Stomach (tissue), 9 donors: ENCODE measurements around the gene FCER1G. TPM values are rescaled to one million over a fixed set of nuclear protein-coding genes. Genes with fewer than 3 reads are reported as not detected.

Experiments used
- DNase-seq, 2 donors: peaks; one replicate each; pipeline versions ENCODE4 v3.0.0 to v3.0.0-alpha.2; 2013 to 2019
- H3K27ac ChIP-seq, 5 donors: fragments of 200-600 bp in 4 of 5; sonication (generic) in 4 of 5; one replicate each; pipeline ENCODE4 v1.5.1; 2013 to 2019; ENCODE audit warnings: mild to moderate bottlenecking in 1 of 5, moderate library complexity in 1 of 5
- H3K27me3 ChIP-seq, 3 donors: fragments of 200-600 bp; sonication (generic); one replicate each; pipeline ENCODE4 v1.5.1; 2017 to 2019; ENCODE audit warnings: mixed run types in 1 of 3
- H3K36me3 ChIP-seq, 4 donors: fragments of 200-600 bp; sonication (generic); 1 replicate in 3 of 4; 2 replicates in 1 of 4; pipeline ENCODE4 v1.5.1; 2016 to 2019
- H3K4me1 ChIP-seq, 4 donors: fragments of 200-600 bp; sonication (generic); one replicate each; pipeline ENCODE4 v1.5.1; 2016 to 2019
- H3K4me3 ChIP-seq, 4 donors: fragments of 200-600 bp; sonication (generic) in 3 of 4; one replicate each; pipeline ENCODE4 v1.5.1; 2016 to 2019; ENCODE audit warnings: mild to moderate bottlenecking in 1 of 4
- H3K9me3 ChIP-seq, 4 donors: fragments of 200-600 bp; sonication (generic); one replicate each; pipeline ENCODE4 v1.5.1; 2016 to 2019
- EP300 ChIP-seq: sonication (generic); formaldehyde crosslinking; IDR thresholded peaks from one replicate; pipeline ENCODE4 v1.6.1; 2017; ENCODE audit warnings: antibody characterized with exemption
- POLR2A ChIP-seq, 4 donors: fragments of 450-650 bp; IDR thresholded peaks; one replicate each; pipeline ENCODE4 v1.6.1; 2016; ENCODE audit warnings: antibody characterized with exemption in 4 of 4, control low read depth in 2 of 4, mild to moderate bottlenecking in 1 of 4, moderate library complexity in 1 of 4
- POLR2AphosphoS5 ChIP-seq, 3 donors: sonication (generic); formaldehyde crosslinking; IDR thresholded peaks; one replicate each; pipeline ENCODE4 v1.6.1; 2016; ENCODE audit warnings: antibody characterized with exemption in 3 of 3
- WGBS, 5 donors: extraction: QIAGEN DNeasy Blood & Tissue Kit in 3 of 5; methylation state at CpG; one replicate each; pipeline versions ENCODE4 v1.1.5 to v1.1.7; 2013 to 2018; 5-methylcytosine and 5-hydroxymethylcytosine counted together
- intact Hi-C: fragments of 100-400 bp; cut with DNase I; formaldehyde crosslinking; loops from one replicate; pipeline ENCODE4 v1.15.1; 2023; ENCODE audit warnings: low total_unique reads
- polyA plus RNA-seq, 3 donors: library from polyadenylated mRNA; stranded (reverse); fragments of 200-250 nt; gene quantifications; one replicate each; pipeline ENCODE4 v1.2.3, GENCODE V29; 2013
- total RNA-seq, 5 donors: library from RNA; depleted of rRNA; stranded (reverse); fragments of >200 nt; gene quantifications; one replicate each; pipeline versions ENCODE4 v1.1.0 to v1.2.3, GENCODE V29; 2014 to 2016
- TF ChIP-seq, protein P1 (sequence below), 7 experiments: fragments of 450-650 bp in 4 of 7; fragments of 200-600 bp in 3 of 7; sonication (generic) in 3 of 7; IDR thresholded peaks; one replicate each; pipeline ENCODE4 v1.5.1; 2016 to 2019; ENCODE audit warnings: antibody characterized with exemption in 7 of 7, control low read depth in 2 of 7, mild to moderate bottlenecking in 1 of 7
- donor health status: healthy with polysubstance abuse.
- donor health status: Bipolar disorder and iron deficiency.
- donor health status: healthy.

The FCER1G gene
- total and polyA plus RNA-seq, 8 donors, result 1.4 to 101 (median 27.0) TPM; not detected in 1

DNA sequence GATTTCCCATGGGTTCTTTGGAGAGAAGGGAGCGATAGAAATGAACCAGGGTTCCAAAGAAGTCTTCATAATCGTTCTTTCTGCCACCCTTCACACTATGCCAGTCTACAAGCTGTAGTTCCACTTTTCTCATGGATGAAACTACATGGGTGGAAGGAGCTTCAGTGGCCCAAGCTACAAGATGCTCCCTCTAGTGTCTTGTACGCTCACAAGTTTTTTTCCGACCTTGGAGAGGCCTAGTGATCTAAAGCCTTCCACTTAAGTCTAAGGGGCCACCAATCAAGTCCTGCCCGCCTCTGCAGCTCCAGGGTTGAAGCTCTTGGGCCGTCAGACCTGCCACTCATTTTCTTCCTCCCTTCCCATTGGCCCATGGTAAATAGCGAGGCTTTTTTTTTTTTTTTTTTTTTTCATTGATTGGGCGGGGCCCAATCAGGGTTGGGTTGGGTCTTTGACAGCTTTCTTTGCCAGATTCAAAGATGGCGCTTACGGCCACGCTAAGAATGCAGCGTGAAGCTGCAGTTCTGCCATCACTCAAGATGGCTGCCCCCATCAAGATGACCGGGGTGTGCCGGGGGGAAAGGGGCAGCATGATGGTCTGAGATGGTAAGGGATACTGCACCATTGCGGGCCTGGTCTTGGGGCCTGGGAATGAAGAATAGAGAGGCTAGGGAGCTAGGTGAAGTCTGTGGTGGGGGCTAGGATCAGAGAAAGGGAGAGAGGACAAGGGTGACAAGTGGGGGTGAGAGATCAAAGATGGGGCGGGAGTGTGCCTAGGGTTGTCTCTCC is 10.6 kb downstream of the FCER1G start, which contains the start of gene TOMM40L:
TSS of gene TOMM40L (plus strand) at position 527 of the 786 bp plus-strand sequence. CDS start 430 bp downstream, outside the sequence.
- Histone ChIP-seq H3K9me3 (no peaks in the 10 kb centered on the region), H3K36me3 (peaks cover 20 to 33% (median 27%) of the 10 kb centered on the region in 4 donors), H3K4me1 (peaks cover 16 to 42% (median 29%) of the 10 kb centered on the region in 4 donors), H3K4me3 (peak within 1 kb of the TSS; percentile 65 to 83 (median 78)), H3K27ac (peak within 1 kb of the TSS; percentile 52 to 84 (median 79)), H3K27me3 (no peaks in the 10 kb centered on the region)
- 8 to 10% (median 8%) methylated on average over 16 of the region's 16 CpGs for WGBS, 5 donors
- peak; percentile 84 to 98 for DNase-seq
- intact Hi-C loops, result loop anchor here (5.0 kb wide), 1 partner anchor 157 kb away; no protein-coding TSS in a partner anchor
- TF ChIP-seq, protein P1, sequence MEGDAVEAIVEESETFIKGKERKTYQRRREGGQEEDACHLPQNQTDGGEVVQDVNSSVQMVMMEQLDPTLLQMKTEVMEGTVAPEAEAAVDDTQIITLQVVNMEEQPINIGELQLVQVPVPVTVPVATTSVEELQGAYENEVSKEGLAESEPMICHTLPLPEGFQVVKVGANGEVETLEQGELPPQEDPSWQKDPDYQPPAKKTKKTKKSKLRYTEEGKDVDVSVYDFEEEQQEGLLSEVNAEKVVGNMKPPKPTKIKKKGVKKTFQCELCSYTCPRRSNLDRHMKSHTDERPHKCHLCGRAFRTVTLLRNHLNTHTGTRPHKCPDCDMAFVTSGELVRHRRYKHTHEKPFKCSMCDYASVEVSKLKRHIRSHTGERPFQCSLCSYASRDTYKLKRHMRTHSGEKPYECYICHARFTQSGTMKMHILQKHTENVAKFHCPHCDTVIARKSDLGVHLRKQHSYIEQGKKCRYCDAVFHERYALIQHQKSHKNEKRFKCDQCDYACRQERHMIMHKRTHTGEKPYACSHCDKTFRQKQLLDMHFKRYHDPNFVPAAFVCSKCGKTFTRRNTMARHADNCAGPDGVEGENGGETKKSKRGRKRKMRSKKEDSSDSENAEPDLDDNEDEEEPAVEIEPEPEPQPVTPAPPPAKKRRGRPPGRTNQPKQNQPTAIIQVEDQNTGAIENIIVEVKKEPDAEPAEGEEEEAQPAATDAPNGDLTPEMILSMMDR (IDR thresholded peaks at IDR 0.05), result peak in 4 of 7 experiments; percentile 18 to 49 (median 35)
- TF ChIP-seq POLR2AphosphoS5 (IDR thresholded peaks at IDR 0.05), result peak in 1 of 3 donors; percentile 79
- TF ChIP-seq POLR2A (IDR thresholded peaks at IDR 0.05), result no peak

DNA sequence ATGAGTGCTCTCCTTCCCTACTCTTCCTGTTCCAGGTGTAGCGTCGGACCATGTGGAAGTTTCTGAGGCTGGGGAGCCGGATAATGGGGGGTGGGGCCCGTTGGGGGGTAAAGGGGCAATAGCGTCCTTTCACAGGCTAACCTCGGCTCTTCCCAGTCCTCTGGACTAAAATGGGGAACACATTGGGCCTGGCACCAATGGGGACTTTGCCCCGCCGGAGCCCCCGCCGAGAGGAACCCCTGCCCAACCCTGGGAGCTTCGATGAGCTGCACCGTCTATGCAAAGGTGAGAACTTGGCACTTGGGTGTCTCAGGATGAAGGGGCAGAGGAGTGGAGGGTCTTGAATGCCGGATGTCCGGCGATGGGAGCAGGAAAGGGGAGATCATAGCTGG is 11.2 kb downstream of the FCER1G start:
- TF ChIP-seq, protein P1 (IDR thresholded peaks at IDR 0.05), result no peak
- TF ChIP-seq POLR2AphosphoS5 (IDR thresholded peaks at IDR 0.05) (no peak), POLR2A (IDR thresholded peaks at IDR 0.05) (no peak), EP300 (no peak)
- no peaks in the 10 kb centered on the region for H3K9me3 ChIP-seq
- WGBS, 5 donors, result 6 to 13% (median 9%) methylated on average over 14 to 15 of the region's 15 CpGs
- no peak for DNase-seq
- H3K27ac ChIP-seq, result peak overlapping the region in 4 of 5 donors; percentile 75 to 84 (median 80)
- H3K4me3 ChIP-seq, result peak overlapping the region; percentile 65 to 83 (median 78)
- peaks cover 20 to 37% (median 29%) of the 10 kb centered on the region in 4 donors for H3K36me3 ChIP-seq
- no peaks in the 10 kb centered on the region for H3K27me3 ChIP-seq
- peaks cover 16 to 42% (median 29%) of the 10 kb centered on the region in 4 donors for H3K4me1 ChIP-seq
- intact Hi-C loops, result loop anchor here (5.0 kb wide), 1 partner anchor 156 kb away; no protein-coding TSS in a partner anchor

DNA sequence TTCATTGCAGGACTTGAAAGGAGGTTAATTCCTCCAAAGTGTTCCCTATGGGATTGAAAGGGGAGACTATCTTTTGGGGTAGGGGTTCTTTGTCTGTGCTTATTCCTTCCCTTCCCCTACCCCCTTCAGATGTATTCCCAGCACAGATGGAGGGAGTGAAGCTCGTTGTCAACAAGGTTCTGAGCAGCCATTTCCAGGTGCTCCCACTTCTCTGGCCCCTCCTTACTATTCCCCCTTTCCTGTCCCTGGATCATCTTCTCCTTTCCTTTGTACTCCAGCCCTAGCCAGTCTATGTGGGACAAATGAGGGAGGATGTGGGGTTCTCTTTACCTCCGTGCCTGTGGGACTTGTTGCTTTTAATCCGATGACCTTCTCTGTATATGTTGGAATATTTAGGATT is 11.7 kb downstream of the FCER1G start:
- H3K27ac ChIP-seq, result peak overlapping the region in 4 of 5 donors; percentile 15 to 84 (median 80)
- H3K27me3 ChIP-seq, result no peaks in the 10 kb centered on the region
- H3K4me3 ChIP-seq, result peak overlapping the region; percentile 65 to 83 (median 78)
- TF ChIP-seq POLR2A (IDR thresholded peaks at IDR 0.05) (no peak), POLR2AphosphoS5 (IDR thresholded peaks at IDR 0.05) (no peak), EP300 (no peak)
- TF ChIP-seq, protein P1 (IDR thresholded peaks at IDR 0.05), result no peak
- peaks cover 16 to 42% (median 29%) of the 10 kb centered on the region in 4 donors for H3K4me1 ChIP-seq
- intact Hi-C loops, result loop anchor here (5.0 kb wide), 1 partner anchor 156 kb away; no protein-coding TSS in a partner anchor
- H3K36me3 ChIP-seq, result peaks cover 20 to 37% (median 29%) of the 10 kb centered on the region in 4 donors
- WGBS, 5 donors, result 39 to 72% (median 61%) methylated on average over 3 of the region's 3 CpGs
- DNase-seq, result no peak
- no peaks in the 10 kb centered on the region for H3K9me3 ChIP-seq

DNA sequence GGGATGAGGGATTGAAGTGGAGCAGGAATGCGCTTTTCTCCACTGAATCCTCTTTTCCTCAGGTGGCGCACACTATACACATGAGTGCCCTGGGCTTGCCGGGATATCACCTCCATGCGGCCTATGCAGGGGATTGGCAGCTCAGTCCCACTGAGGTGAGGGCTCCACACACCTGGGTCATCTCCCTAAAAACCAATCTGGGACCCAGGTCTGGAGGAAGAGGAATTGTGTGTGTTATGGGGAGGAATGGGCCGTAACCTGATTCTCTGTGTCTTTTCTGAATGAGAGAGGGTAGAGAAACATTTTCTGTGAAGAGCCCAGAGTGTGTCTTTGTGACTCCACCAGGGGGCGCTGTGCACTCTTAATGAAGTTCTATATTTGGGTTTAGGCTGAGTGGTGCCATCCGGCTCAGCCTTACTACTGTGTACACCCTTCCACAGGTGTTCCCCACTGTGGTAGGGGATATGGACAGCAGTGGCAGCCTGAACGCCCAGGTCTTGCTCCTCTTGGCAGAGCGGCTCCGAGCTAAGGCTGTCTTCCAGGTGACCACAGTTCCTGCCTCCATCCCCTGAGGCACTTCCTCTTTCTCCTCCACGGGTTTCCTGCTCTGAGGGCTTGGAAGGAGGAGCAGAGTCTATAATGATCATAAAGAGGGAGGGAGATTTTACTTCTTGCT is 12.2 kb downstream of the FCER1G start:
- peak overlapping the region in 3 of 5 donors; percentile 15 to 84 (median 79) for H3K27ac ChIP-seq
- peaks cover 20 to 37% (median 29%) of the 10 kb centered on the region in 4 donors for H3K36me3 ChIP-seq
- no peak for TF ChIP-seq POLR2A (IDR thresholded peaks at IDR 0.05)
- TF ChIP-seq, protein P1 (IDR thresholded peaks at IDR 0.05), result peak in 5 of 7 experiments; percentile 75 to 95 (median 90)
- intact Hi-C loops, result loop anchor here (5.0 kb wide), 1 partner anchor 155 kb away; no protein-coding TSS in a partner anchor
- no peaks in the 10 kb centered on the region for H3K27me3 ChIP-seq
- peaks cover 16 to 42% (median 29%) of the 10 kb centered on the region in 4 donors for H3K4me1 ChIP-seq
- peak overlapping the region in 3 of 4 donors; percentile 13 to 82 (median 75) for H3K4me3 ChIP-seq
- no peaks in the 10 kb centered on the region for H3K9me3 ChIP-seq
- DNase-seq, result peak; percentile 88 to 91
- WGBS, 5 donors, result 36 to 46% (median 41%) methylated on average over 11 of the region's 11 CpGs
